ENCODE results near the gene MARF1.
"Not testable (repeated sequence)": the region's sequence is repeated elsewhere in the genome, so short reads cannot be mapped to it uniquely, and the experiment has no call there.

GRCh38 chr16:15672127-15672513 is 29.2 kb upstream of the MARF1 start:
- TF ChIP-seq CTCF, POLR2A (IDR thresholded peaks at IDR 0.05): not testable (repeated sequence)
